HG02943 (cell line): ENCODE results near the gene NR1H3.
"Not testable (repeated sequence)": the region's sequence is repeated elsewhere in the genome, so short reads cannot be mapped to it uniquely, and the experiment has no call there.

Experiments
- ATAC-seq: cut with Tn5 transposase; IDR thresholded peaks from one replicate; pipeline ENCODE4 v1.9.1; 2021; ENCODE audit warnings: mild to moderate bottlenecking, low read depth, moderate library complexity; ENCODE audit not compliant: unreplicated experiment

The NR1H3 gene

GRCh38 chr11:47299078-47299477, 41.3 kb downstream of the NR1H3 start:
- ATAC-seq = no peak

GRCh38 chr11:47302853-47303252, 45.1 kb downstream of the NR1H3 start:
- ATAC-seq = no peak

DNA sequence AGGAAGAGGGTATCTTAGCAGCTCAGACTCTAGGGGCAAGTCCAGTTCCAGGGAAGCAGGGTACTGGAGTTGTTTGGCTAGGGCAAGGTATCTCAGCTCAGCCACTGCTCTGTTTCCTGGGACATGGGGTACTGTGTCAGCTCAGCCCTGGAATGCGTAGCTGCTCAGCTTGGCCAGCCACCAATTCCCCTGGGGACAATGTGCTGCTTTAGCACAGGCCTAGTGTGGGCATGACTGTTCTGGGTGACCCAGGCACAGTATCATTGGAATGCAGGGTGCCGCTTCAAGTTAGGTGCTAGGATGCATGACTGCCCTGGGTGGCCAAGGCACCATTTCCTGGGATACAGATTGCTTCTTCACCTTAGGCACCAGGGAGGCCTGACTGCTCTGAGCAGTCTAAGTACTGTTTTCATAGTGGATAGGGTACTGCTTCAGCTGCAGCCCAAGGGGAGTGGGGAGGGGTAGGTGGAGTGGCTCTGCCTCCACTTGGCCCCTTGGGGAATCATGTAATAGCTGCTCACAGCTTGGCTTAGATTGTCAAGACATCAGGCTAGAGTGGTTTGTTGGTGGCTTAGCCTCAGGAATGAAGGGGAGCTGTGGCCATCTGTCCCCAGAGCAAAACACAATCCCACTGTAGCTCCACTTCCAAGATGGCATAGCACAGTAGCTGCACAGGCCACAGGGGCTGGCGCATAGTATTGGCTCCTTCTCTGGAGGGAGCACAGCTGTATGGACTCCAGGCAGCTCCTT, 48.1 kb downstream of the NR1H3 start:
- ATAC-seq = no peak

- no peak for ATAC-seq
These were observed 48.7 kb downstream of the NR1H3 start for GRCh38 chr11:47306484-47306844.

GRCh38 chr11:47308050-47308823, 50.4 kb downstream of the NR1H3 start:
- ATAC-seq = no peak

GRCh38 chr11:47314992-47315391, 57.2 kb downstream of the NR1H3 start:
- ATAC-seq = no peak

- ATAC-seq = not testable (repeated sequence)
These were observed 58.7 kb downstream of the NR1H3 start for GRCh38 chr11:47316501-47316900.

- no peak for ATAC-seq
These were observed 59.5 kb downstream of the NR1H3 start for GRCh38 chr11:47317064-47317828.

- ATAC-seq = no peak
These were observed 60.4 kb downstream of the NR1H3 start for GRCh38 chr11:47318166-47318565.
